OCI-LY3 (cell line): Measurements from ENCODE around the gene NXN.

ENCODE experiments used
- EZH2phosphoT487 ChIP-seq: fragments of 200-600 bp; shearing (Covaris generic); IDR thresholded peaks from 2 replicates; pipeline ENCODE4 v1.6.1; 2018; ENCODE audit warnings: antibody characterized with exemption, mixed run types, low read depth
- TF ChIP-seq, protein P1 (sequence below): fragments of 200-600, 300-600 bp; sonication (generic); IDR thresholded peaks from 2 replicates; pipeline ENCODE4 v1.5.1; 2014; ENCODE audit warnings: antibody characterized with exemption, low read length, low read depth

DNA sequence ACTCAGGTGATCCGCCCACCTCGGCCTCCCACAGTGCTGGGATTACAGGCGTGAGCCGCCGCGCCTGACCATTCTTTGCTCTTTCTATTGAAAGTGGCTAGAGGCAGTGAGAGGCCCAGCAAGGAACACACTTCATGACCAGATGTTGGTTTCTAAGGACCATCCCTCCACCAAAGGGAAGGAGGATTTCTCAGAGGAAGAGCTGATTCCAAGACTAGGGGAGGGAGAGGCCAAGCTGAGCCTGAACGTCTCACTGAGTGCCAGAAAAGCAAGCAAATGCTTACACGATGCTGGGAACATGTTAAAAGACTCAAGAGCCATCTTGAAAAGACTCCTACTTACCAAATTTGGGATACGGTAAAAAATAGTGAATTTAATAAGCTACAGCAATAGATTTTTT lies 118.2 kb downstream of the NXN start:
- TF ChIP-seq, protein P1, sequence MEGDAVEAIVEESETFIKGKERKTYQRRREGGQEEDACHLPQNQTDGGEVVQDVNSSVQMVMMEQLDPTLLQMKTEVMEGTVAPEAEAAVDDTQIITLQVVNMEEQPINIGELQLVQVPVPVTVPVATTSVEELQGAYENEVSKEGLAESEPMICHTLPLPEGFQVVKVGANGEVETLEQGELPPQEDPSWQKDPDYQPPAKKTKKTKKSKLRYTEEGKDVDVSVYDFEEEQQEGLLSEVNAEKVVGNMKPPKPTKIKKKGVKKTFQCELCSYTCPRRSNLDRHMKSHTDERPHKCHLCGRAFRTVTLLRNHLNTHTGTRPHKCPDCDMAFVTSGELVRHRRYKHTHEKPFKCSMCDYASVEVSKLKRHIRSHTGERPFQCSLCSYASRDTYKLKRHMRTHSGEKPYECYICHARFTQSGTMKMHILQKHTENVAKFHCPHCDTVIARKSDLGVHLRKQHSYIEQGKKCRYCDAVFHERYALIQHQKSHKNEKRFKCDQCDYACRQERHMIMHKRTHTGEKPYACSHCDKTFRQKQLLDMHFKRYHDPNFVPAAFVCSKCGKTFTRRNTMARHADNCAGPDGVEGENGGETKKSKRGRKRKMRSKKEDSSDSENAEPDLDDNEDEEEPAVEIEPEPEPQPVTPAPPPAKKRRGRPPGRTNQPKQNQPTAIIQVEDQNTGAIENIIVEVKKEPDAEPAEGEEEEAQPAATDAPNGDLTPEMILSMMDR = no peak
- TF ChIP-seq EZH2phosphoT487 = no peak
